ENCODE results near the gene C2CD4A.

Gene C2CD4A

DNA sequence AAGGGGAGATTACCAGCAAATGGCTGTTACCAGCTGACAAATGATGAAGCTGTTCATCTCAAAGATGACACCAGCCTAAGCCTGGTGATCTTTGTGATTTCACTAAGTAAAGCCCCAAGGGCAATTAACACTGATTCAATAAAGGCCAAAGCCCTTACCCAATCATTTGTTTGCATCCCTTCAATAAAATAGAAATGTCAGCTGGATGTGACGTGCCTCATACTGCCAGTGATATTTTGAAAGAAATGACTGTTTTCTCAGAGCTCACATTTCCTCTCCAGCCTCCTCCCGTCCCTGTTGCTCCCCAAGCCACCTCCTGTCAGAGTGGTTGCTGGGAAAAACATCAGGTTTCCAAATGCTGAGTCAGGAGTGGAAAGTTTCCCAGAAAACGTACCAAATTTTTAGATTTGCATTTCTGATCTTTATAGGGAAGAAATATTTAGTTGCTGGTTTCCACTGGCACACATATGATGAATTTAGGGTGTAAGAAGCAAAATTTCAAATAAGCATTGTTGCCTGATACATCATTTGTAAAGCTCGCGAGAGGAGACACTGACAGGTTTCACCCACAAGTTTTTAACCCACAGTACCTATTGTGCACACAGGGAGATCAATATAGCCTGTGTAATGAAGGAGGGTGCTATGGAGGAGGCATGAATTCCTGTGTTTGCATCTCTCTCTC, 21.0 kb downstream of the C2CD4A start:
- peak; percentile 41 for TF ChIP-seq FOXP2 (optimal IDR thresholded peaks at IDR 0.05; ENCODE audit: borderline replicate concordance, extremely low read depth, extremely low read length, insufficient read depth)
- no peak for TF ChIP-seq TAF1 (IDR thresholded peaks at IDR 0.05; ENCODE audit: borderline replicate concordance, insufficient read depth, low read length)
- no peak for TF ChIP-seq POLR2AphosphoS5 (IDR thresholded peaks at IDR 0.05; ENCODE audit: low read depth, low read length)
- TF ChIP-seq, protein P1, sequence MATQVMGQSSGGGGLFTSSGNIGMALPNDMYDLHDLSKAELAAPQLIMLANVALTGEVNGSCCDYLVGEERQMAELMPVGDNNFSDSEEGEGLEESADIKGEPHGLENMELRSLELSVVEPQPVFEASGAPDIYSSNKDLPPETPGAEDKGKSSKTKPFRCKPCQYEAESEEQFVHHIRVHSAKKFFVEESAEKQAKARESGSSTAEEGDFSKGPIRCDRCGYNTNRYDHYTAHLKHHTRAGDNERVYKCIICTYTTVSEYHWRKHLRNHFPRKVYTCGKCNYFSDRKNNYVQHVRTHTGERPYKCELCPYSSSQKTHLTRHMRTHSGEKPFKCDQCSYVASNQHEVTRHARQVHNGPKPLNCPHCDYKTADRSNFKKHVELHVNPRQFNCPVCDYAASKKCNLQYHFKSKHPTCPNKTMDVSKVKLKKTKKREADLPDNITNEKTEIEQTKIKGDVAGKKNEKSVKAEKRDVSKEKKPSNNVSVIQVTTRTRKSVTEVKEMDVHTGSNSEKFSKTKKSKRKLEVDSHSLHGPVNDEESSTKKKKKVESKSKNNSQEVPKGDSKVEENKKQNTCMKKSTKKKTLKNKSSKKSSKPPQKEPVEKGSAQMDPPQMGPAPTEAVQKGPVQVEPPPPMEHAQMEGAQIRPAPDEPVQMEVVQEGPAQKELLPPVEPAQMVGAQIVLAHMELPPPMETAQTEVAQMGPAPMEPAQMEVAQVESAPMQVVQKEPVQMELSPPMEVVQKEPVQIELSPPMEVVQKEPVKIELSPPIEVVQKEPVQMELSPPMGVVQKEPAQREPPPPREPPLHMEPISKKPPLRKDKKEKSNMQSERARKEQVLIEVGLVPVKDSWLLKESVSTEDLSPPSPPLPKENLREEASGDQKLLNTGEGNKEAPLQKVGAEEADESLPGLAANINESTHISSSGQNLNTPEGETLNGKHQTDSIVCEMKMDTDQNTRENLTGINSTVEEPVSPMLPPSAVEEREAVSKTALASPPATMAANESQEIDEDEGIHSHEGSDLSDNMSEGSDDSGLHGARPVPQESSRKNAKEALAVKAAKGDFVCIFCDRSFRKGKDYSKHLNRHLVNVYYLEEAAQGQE (IDR thresholded peaks at IDR 0.05; ENCODE audit: insufficient read depth in 1 of 2, low read depth in 2 of 2, low read length in 2 of 2), result peak in 1 of 2 experiments; percentile 39; a peak in 1 of 4 replicates
- TF ChIP-seq SIN3A (IDR thresholded peaks at IDR 0.05; ENCODE audit: borderline replicate concordance, insufficient read depth, low read length), result 0 out of 2 replicates have a peak, but pooled peaks have one; percentile 25

DNA sequence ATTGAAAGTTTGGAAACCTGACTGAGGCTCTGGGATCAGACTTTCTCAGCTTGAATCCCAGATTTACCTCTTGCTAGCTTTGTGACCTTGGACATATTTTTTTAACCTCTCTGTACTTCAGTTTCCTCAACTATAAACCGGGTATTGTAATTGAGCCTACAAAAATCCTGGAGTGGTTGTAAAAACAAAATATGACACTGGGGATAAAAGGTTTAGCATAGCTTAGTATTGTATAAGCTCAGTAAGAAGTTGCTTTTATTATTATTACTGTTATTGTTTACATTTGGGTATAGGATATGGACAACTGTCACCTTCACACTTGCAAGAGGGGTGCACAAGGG, 21.5 kb downstream of the C2CD4A start:
- TF ChIP-seq TAF1 (IDR thresholded peaks at IDR 0.05; ENCODE audit: borderline replicate concordance, insufficient read depth, low read length) (no peak), FOXP2 (optimal IDR thresholded peaks at IDR 0.05; ENCODE audit: borderline replicate concordance, extremely low read depth, extremely low read length, insufficient read depth) (no peak), POLR2AphosphoS5 (IDR thresholded peaks at IDR 0.05; ENCODE audit: low read depth, low read length) (no peak), SIN3A (IDR thresholded peaks at IDR 0.05; ENCODE audit: borderline replicate concordance, insufficient read depth, low read length) (no peak)
- TF ChIP-seq, protein P1 (IDR thresholded peaks at IDR 0.05; ENCODE audit: insufficient read depth in 1 of 2, low read depth in 2 of 2, low read length in 2 of 2), result no peak

DNA sequence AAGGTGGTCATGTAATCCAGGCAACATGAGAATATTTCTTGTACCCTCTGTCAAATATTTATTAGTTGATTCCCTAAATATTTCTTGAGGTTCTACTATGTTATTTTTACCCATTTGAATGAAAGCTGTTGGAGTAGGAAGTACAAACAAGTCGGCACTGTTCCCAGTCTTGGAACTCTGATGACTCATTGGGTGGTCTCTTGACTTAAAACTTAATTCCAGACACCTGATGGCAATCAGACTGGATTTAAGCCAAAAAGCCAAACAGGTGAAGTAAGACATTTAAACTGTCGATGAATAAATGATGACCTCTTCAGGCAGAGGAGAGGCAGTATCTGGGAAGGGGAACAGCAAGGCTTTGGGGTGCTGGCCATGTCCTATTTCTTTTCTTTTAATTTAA, 22.8 kb downstream of the C2CD4A start:
- TF ChIP-seq POLR2AphosphoS5 (IDR thresholded peaks at IDR 0.05; ENCODE audit: low read depth, low read length) (no peak), FOXP2 (optimal IDR thresholded peaks at IDR 0.05; ENCODE audit: borderline replicate concordance, extremely low read depth, extremely low read length, insufficient read depth) (no peak), SIN3A (IDR thresholded peaks at IDR 0.05; ENCODE audit: borderline replicate concordance, insufficient read depth, low read length) (0 out of 2 replicates have a peak, but pooled peaks have one; percentile 41), TAF1 (IDR thresholded peaks at IDR 0.05; ENCODE audit: borderline replicate concordance, insufficient read depth, low read length) (no peak)
- TF ChIP-seq, protein P1 (IDR thresholded peaks at IDR 0.05; ENCODE audit: insufficient read depth in 1 of 2, low read depth in 2 of 2, low read length in 2 of 2), result no peak

DNA sequence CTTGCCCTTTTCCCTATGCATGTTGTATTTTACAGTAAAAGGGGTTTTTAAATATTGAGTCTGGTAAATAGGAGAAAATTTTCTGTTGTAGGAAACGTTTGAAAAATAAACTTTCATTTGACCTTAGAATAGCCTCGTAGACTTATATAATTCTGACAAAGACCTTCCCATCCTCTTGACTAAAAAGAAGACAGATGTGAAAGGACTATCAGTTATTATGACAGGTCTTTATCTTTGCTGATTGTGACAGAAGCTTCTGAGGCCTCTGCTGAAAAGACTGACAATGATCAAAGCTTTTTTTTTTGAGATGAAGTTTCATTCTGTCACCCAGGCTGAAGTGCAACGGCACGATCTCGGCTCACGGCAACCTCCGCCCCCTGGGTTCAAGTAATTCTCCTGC, 24.2 kb downstream of the C2CD4A start:
- TF ChIP-seq TAF1 (IDR thresholded peaks at IDR 0.05; ENCODE audit: borderline replicate concordance, insufficient read depth, low read length), result no peak
- no peak for TF ChIP-seq FOXP2 (optimal IDR thresholded peaks at IDR 0.05; ENCODE audit: borderline replicate concordance, extremely low read depth, extremely low read length, insufficient read depth)
- TF ChIP-seq POLR2AphosphoS5 (IDR thresholded peaks at IDR 0.05; ENCODE audit: low read depth, low read length), result no peak
- TF ChIP-seq SIN3A (IDR thresholded peaks at IDR 0.05; ENCODE audit: borderline replicate concordance, insufficient read depth, low read length), result no peak
- TF ChIP-seq, protein P1 (IDR thresholded peaks at IDR 0.05; ENCODE audit: insufficient read depth in 1 of 2, low read depth in 2 of 2, low read length in 2 of 2), result no peak
